Adrenal gland (tissue), 5 donors: ENCODE measurements around the gene PMVK.

ENCODE experiments used
- POLR2A ChIP-seq, 2 donors: fragments of 450-650 bp; IDR thresholded peaks; one replicate each; pipeline ENCODE4 v1.6.1; 2017; ENCODE audit warnings: antibody characterized with exemption in 2 of 2, mild to moderate bottlenecking in 2 of 2, moderate library complexity in 1 of 2
- TF ChIP-seq, protein P1 (sequence below), 6 experiments: fragments of 450-650 bp in 4 of 6; fragments of 200-600 bp in 2 of 6; sonication (generic) in 1 of 6; IDR thresholded peaks; 1 replicate in 5 of 6; 2 replicates in 1 of 6; pipeline versions ENCODE4 v1.5.1 to v1.8.0; 2016 to 2021; ENCODE audit warnings: antibody characterized with exemption in 6 of 6, mild to moderate bottlenecking in 2 of 6, moderate library complexity in 1 of 6
- donor health status: DM: no; HTN: no; CAD: no.

DNA sequence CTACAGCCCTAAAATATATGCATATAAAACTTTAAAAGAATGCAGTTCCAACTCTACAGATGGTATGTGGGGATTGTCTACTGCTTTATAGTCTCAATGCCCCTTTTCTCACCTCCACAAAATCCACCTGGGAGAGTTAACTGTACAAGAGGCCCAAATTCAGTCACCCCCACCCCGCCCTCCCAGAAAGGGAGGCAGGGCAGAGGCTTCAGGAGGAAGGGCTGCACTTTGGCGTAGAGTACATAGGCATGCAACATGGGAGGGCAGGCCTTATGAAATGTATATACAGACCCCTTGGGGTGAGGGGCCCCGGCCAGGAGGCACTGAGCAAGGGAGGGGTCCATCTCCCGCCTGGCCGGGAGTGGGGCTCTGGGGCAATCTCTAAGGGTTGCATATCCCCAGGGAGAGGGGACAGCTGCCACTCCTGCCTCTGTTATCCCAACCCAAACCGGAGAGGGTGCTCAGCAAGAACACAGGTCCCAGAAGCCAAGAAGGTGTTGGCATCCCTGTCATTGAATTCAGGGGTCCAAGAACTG lies 26.3 kb upstream of the PMVK start:
- TF ChIP-seq, protein P1, sequence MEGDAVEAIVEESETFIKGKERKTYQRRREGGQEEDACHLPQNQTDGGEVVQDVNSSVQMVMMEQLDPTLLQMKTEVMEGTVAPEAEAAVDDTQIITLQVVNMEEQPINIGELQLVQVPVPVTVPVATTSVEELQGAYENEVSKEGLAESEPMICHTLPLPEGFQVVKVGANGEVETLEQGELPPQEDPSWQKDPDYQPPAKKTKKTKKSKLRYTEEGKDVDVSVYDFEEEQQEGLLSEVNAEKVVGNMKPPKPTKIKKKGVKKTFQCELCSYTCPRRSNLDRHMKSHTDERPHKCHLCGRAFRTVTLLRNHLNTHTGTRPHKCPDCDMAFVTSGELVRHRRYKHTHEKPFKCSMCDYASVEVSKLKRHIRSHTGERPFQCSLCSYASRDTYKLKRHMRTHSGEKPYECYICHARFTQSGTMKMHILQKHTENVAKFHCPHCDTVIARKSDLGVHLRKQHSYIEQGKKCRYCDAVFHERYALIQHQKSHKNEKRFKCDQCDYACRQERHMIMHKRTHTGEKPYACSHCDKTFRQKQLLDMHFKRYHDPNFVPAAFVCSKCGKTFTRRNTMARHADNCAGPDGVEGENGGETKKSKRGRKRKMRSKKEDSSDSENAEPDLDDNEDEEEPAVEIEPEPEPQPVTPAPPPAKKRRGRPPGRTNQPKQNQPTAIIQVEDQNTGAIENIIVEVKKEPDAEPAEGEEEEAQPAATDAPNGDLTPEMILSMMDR (IDR thresholded peaks at IDR 0.05): no peak
- TF ChIP-seq POLR2A (IDR thresholded peaks at IDR 0.05): no peak
